GM11168 (cell line): ENCODE data around the gene ONECUT1.

Source experiments
- in situ Hi-C: fragments of 300-500 bp; cut with MboI; formaldehyde crosslinking; loops from one replicate; pipeline ENCODE4 v1.12.0; 2022; ENCODE audit warnings: low sequenced_read_pairs; ENCODE audit not compliant: unreplicated experiment

The ONECUT1 gene

DNA sequence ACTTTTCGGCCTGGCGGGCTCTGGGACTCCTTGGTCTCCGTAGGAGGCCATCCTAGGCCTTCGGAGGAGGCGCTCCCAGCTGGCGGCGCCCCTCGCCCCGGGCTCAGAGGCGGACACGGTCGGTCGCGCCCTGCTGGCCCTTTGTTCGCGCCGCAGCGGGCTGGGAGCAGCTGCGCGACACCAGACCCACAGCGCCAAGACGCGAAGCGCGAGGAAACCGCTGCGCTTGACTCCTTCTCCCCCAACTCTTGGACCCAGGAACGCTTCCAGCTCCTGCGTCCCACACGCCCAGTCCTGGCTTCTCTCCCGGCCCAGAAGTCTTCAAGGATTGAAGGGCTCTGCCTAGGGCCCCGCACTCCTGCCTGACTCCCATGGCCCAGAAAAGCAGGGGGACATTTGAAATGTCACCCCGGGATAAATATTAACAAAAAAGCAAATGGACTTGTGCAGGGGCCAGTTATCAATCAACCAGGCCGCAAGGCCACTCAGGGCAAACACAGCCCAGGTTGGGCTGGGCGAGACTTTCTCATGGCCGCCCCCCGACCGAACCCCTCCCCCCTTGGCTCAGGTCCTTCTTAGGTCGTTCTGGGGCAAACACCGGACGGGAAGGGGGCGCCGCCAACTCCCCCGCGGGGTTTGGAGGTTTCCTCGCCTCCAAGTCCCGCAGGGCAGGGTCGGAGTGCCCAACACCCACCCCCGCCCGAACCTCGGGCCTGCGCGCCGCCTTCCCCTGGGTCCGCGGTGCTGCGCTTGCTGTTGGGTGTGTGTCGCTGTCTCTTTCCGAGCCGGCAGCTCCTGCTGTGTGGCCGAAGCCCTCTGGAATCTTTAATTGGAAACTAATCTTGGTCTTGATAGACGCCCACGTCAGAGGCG is 5.1 kb downstream of the ONECUT1 start:
- in situ Hi-C loops, result loop anchor here (25.0 kb wide), 1 partner anchor 402 kb away; no protein-coding TSS in a partner anchor

DNA sequence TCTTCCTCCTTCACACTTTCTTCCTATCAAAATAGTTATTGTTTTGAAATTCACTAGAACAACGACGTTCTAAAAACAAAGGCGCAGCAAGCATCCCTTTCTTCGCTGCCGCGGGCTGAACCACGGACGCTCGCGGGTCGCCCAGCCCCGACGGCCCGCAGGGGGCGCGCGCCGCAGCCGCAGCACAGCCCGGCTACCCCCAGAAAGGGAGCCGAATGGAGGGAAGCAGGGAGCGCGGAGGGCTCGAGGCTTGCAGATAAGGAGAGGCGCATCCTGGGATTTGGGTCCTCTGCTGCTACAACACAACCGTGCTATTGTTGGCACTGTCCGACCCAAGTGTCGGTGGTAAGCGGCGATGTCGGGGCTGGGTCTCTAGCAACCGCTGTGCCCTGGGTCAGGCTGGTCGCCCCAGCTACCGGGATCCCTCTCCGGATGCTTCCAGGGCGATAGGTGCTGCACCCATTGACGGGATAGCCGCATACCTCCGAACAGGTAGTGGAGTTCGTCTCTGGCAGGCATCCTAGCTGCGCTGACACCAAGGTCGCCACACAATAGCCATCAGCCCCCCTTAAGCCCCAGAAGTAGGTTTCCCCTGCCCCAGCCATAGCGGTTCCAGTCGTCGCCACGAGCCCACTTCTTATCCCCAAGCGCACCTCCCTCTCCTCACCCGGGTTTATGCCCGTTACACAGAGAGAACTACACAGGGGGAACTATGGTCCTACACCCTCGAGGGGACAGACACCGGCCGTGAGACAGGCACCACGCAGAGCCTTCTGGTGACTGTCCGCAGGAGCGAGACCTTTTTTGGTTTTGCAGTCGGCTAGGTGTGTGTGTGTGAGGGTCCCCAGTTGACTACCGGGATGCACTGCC is 6.0 kb downstream of the ONECUT1 start:
- in situ Hi-C loops, result loop anchor here (25.0 kb wide), 1 partner anchor 403 kb away; no protein-coding TSS in a partner anchor

- in situ Hi-C loops, result loop anchor here (25.0 kb wide), 1 partner anchor 404 kb away; no protein-coding TSS in a partner anchor
These were observed 6.8 kb downstream of the ONECUT1 start for GRCh38 chr15:52783191-52783829.

DNA sequence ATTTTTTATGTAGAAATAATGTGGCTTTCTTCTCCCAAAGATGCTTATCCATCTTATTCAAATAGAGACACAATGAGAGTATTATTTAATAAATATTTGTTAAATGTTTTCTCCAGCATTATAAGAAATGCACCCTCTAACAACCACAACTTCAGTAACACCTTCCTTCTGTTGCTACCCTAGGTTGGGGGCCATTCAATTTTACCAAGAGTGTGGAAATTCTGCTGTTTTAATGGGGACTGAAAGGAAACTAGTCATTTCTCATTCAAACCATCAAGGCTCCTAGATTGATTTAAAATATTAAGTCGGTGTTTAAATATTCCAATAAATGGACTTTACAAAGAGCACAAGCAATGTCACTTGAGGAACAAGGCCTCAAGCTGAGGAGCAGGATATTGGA is 7.6 kb downstream of the ONECUT1 start:
- in situ Hi-C loops, result loop anchor here (25.0 kb wide), 1 partner anchor 405 kb away; no protein-coding TSS in a partner anchor

GRCh38 chr15:52780172-52780980 is 9.8 kb downstream of the ONECUT1 start:
- in situ Hi-C loops, result loop anchor here (25.0 kb wide), 1 partner anchor 407 kb away; no protein-coding TSS in a partner anchor

DNA sequence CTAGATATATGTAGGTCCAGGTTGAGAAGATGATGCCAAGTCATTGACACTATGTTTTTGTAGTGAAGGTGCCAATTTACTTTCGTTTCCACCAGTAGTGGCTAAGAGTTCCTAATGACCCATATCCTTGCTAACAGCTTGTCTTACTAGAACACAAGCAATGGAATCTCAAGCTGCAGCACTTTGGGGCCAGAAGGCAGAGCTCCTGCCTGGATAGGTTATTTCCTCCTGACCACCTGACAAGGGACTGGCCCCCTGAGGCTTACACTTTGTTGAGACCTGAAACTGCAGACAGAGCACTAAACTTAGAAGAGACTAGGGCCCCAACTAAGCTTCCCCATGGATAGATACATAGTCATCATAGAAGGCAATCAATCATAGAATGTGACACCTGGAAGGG is 11.7 kb downstream of the ONECUT1 start:
- in situ Hi-C loops, result loop anchor here (25.0 kb wide), 1 partner anchor 409 kb away; no protein-coding TSS in a partner anchor

DNA sequence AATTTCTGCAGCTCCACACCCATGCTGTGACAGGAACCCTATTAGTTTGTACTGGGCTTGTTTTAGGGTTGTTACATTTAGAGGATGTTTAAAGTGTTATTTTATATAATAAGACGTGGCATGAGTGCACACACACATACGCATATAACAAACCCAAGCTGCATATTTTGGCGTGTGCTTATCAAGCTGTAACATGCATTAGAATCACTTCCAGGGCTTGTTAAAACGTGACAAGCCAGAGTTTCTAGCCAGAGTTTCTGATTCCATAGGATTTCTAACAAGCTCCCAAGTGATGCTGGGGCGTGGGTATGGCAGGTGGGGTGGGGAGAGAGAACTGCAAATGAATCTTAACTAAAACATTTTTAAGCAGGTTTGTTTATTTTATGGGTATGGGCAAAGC is 17.4 kb downstream of the ONECUT1 start:
- in situ Hi-C loops, result no loop called here

GRCh38 chr15:52765785-52766184 is 24.4 kb downstream of the ONECUT1 start:
- in situ Hi-C loops, result no loop called here

DNA sequence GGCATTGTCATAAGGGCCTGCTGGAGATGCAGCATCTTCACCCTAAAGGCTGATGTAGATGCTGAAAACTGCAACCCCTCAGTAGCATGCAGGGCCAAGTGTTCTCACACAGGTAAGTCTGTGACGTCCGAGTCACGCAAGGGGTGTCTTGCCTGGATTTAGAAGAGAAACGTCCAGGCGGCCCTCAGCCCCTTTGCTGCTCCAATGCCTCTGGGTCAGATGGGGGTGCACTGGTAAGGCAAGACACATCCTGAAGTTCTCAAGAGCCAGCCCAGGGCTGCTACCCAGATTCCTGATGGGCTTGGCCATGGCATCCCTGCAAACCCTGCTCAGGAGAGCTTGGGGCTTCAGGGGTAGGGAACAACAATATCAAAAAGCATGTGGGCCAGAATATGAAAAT is 25.4 kb downstream of the ONECUT1 start:
- in situ Hi-C loops, result no loop called here

DNA sequence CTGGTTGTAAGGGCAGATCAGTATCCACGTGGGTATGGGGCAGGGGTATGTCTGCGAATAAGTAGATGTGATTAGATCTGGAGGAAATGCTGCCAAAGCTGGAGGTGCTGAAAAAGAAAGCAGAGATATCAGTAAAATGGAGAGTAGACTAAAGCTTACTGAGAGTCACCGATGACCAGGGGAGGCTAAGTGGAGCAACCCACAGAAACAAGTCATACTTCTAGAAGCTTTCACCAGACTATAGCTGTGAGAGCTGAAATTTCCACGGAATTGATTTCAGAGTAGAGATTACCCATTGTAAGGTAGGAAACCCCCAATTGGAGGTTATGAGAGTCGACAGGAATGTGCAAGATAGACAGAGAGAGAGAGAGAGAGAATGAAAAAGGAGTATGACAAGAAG is 27.5 kb downstream of the ONECUT1 start:
- in situ Hi-C loops, result no loop called here

DNA sequence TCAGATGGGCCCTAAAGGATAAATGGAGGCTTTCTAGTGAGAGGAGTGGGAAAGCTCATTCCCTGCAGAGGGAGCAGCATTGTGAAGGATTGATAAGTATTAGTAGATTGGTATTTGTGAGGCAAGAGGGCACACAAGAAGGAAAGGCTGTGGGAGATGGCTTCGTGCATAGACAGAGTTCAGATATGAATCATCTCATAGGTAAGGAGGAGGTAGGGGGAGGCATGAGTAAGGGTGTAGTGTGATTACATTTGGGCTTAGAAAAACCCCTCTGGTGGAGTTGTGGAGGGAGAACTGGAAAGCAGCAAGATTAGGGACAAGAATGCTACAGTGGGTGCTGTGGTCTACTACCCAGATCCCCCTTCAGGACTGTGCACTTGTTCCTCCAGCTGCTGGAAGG is 29.6 kb downstream of the ONECUT1 start:
- in situ Hi-C loops, result no loop called here

DNA sequence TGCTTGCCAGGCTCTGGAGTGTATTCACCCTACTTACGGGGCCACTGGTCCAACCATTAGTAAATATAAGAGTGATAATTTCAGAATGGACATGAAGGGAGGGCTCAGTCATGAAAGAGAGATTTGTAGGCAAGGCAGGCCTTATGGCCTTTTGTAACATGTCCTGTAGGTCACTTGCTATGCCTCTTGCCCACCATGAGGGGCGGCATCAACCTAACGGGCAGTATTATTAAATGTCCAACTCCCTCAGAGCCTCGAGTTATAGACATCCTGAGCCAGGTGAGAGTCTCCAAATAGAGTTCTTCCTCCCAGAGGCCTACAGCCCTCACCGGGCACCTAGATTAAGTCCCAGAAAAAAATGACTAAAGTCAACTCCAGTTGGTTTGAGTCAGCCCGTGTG is 30.2 kb downstream of the ONECUT1 start:
- in situ Hi-C loops, result no loop called here

DNA sequence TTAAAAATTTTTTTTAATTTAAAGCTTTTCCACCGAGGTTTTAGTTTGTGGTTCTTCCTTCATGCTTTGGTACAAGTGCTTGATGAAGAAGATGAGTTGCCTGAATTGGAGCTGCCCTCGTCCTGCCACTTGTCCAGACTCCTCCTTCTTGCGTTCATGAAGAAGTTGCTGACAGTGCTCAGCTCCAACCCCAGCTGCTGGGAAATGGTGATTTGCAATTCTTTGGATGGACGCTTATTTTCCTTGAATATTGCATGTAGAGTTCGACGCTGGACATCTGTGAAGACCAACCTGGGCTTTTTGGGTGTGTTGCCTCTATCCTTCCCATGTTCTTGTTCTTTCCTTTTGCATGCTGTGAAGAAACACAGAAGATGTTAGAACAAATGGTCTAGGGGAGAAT is 32.6 kb downstream of the ONECUT1 start:
- in situ Hi-C loops, result no loop called here

- in situ Hi-C loops, result no loop called here
These were observed 38.6 kb downstream of the ONECUT1 start for GRCh38 chr15:52751522-52751921.

DNA sequence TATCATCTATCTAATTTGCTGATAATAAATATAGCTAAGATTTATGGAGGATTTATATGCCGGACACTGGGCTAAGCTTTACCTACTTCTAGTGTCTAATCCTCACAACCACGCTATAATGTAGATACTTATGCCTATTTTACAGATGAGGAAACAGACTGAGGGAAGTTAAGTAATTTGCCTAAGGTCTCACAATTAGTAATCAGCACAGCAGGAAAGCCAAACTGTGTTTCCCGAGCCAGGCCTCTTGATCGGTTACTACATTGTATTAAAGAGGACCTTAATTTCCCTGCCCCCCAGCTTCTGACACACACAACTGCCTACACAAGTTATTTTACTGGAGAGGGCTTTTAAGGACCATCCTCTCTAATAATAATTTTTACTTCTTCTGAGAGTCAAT is 40.9 kb downstream of the ONECUT1 start:
- in situ Hi-C loops, result no loop called here

DNA sequence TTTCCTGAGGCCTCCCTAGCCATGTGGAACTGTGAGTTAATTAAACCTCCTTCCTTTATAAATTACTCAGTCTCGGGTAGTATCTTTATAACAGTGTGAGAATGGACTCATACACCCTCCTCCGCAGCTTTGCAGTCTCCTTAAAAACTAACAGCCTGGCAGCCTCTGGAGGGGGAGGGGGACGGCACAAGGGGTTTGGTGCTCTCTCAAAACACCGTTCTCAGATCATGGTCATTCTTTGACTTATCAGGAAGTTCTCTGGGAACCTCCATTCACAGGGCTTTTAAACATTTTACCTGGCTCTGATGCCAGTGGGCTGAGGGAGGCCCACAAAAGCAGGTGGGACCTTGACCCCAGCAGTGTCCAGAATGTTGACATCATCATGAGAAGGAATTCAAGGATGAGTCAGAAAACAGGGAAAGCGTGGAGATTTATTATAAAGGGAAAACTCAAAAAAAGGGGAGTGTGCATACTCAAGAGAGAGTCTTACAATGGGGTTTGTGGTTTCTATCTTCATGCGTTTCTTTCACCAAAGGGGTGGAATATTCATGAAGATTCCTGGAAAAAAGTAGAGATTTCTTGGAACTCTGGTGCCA is 43.9 kb downstream of the ONECUT1 start:
- in situ Hi-C loops, result no loop called here

GRCh38 chr15:52745326-52746161 is 44.6 kb downstream of the ONECUT1 start:
- in situ Hi-C loops, result no loop called here

DNA sequence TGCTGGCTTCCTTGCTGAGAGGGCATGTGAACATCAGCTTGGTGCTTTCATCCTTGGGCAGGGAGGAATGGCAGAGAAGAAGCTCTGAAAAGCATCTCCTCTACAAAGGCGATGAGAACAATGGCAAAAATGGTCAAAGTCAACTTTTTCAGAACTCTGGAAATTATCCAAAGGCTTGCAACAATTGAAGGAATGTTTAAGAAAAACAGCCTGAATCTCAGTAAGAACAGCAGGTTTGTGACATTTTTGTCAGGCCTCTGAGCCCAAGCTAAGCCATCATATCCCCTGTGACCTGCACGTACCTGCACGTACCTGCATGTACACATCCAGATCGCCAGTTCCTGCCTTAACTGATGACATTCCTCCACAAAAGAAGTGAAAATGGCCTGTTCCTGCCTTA is 51.8 kb downstream of the ONECUT1 start:
- in situ Hi-C loops, result loop anchor here (10.0 kb wide), 3 partner anchors 54 to 404 kb away; no protein-coding TSS in a partner anchor
